Limb (tissue), 2 donors: ENCODE data around the gene CD80.
"Not testable (repeated sequence)": the region's sequence is repeated elsewhere in the genome, so short reads cannot be mapped to it uniquely, and the experiment has no call there.

Source experiments
- DNase-seq, 2 donors: peaks; one replicate each; pipeline ENCODE4 v3.0.0-alpha.2; 2016; ENCODE audit errors: extremely low spot score in 2 of 2

The CD80 gene

GRCh38 chr3:119585208-119585607 is 25.8 kb upstream of the CD80 start:
- DNase-seq: no peak

- no peak for DNase-seq
Measured at GRCh38 chr3:119582178-119582577, 22.8 kb upstream of the CD80 start.

GRCh38 chr3:119580067-119580760 is 20.8 kb upstream of the CD80 start:
- DNase-seq: peak; percentile 67 to 72

- peak; percentile 67 to 90 for DNase-seq
Measured at GRCh38 chr3:119579366-119580066, 20.1 kb upstream of the CD80 start, which contains the start of gene ADPRH. Gene ADPRH (plus strand): TSS chr3:119579492. CDS start chr3:119582170, 2,678 bp downstream.

GRCh38 chr3:119575507-119575906 is 16.1 kb upstream of the CD80 start:
- no peak for DNase-seq

GRCh38 chr3:119571688-119572087 is 12.3 kb upstream of the CD80 start:
- no peak for DNase-seq

GRCh38 chr3:119571230-119571629 is 11.8 kb upstream of the CD80 start:
- DNase-seq: no peak

GRCh38 chr3:119570229-119570628 is 10.8 kb upstream of the CD80 start:
- no peak for DNase-seq

- no peak for DNase-seq
Measured at GRCh38 chr3:119569156-119569555, 9.7 kb upstream of the CD80 start.

GRCh38 chr3:119563334-119563733 is 3.9 kb upstream of the CD80 start:
- not testable (repeated sequence) for DNase-seq

- DNase-seq: no peak
Measured at GRCh38 chr3:119562307-119562961, 3.0 kb upstream of the CD80 start.

- no peak for DNase-seq
Measured at GRCh38 chr3:119560160-119560559, 746 bp upstream of the CD80 start.

GRCh38 chr3:119558626-119559317 is 642 bp downstream of the CD80 start:
- DNase-seq: no peak

- DNase-seq: no peak
Measured at GRCh38 chr3:119557877-119558269, 1.5 kb downstream of the CD80 start.

GRCh38 chr3:119557192-119557876 is 2.1 kb downstream of the CD80 start:
- no peak for DNase-seq

GRCh38 chr3:119555929-119556328 is 3.5 kb downstream of the CD80 start:
- no peak for DNase-seq

- DNase-seq: no peak
Measured at GRCh38 chr3:119555309-119555735, 4.1 kb downstream of the CD80 start.

- no peak for DNase-seq
Measured at GRCh38 chr3:119553823-119554415, 5.5 kb downstream of the CD80 start.

GRCh38 chr3:119552928-119553327 is 6.5 kb downstream of the CD80 start:
- not testable (repeated sequence) for DNase-seq

- DNase-seq: no peak
Measured at GRCh38 chr3:119551598-119551997, 7.8 kb downstream of the CD80 start.
